GM12872 (cell line): ENCODE data around the gene ZBTB7A.

Source experiments
- TF ChIP-seq, protein P1 (sequence below): IDR thresholded peaks from 3 replicates; pipeline ENCODE4 v1.5.1; 2011; ENCODE audit warnings: low read depth, mild to moderate bottlenecking, low read length, moderate library complexity; ENCODE audit not compliant: insufficient read depth

ZBTB7A gene

DNA sequence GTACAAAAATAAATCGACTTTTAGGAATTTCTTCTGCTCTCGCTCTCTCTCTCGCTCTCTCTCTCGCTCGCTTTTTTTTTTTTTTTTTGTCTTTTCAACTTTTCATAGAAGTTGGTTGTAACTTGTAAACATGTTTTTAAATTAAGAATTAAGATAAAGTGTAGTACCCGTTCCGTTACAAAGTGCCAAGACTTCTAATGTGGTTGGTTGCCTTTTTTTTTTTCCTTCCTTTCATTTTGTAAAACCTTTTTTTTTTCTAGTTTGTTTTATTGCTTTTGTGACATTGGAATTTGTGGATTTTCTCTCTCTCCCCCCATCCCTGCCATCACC lies 20.4 kb downstream of the ZBTB7A start:
- TF ChIP-seq, protein P1, sequence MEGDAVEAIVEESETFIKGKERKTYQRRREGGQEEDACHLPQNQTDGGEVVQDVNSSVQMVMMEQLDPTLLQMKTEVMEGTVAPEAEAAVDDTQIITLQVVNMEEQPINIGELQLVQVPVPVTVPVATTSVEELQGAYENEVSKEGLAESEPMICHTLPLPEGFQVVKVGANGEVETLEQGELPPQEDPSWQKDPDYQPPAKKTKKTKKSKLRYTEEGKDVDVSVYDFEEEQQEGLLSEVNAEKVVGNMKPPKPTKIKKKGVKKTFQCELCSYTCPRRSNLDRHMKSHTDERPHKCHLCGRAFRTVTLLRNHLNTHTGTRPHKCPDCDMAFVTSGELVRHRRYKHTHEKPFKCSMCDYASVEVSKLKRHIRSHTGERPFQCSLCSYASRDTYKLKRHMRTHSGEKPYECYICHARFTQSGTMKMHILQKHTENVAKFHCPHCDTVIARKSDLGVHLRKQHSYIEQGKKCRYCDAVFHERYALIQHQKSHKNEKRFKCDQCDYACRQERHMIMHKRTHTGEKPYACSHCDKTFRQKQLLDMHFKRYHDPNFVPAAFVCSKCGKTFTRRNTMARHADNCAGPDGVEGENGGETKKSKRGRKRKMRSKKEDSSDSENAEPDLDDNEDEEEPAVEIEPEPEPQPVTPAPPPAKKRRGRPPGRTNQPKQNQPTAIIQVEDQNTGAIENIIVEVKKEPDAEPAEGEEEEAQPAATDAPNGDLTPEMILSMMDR, result no peak

DNA sequence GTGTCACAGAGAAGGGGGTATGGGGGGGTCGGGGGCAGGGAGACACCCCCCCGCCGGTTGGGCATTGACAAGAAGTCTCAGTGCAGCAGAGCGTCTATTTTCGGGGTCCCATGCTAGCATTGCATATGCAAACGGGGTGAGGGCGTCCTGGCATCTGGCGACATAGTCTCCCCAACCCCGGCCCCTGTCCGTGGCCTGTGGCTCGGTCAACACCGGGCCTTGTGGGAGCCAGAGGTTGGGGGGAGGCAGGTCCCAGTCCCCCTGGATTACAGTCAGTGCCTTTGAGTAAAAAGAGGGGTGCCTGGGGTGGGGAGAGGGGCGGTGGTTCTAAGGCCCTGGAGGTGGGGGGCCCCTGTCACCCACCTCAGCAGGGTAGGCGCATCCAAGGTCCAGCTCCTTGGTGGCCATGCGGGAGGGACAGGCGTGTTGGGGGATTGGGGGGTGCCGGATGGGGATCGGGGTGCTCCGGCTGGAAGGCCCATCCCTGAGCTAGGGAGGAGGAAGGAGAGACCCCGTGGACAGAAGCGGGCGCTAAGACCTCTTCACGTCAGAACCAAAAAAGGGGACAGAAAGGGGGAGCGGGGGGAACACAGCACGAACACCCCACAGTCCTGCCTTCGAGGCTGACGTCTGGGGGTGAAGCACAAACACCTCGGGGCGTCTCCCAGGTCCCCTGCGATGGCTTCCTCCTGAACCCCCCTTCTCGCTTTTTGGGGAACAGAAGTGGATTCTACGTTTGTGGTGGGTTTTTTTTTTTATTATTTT lies 20.9 kb downstream of the ZBTB7A start:
- TF ChIP-seq, protein P1, result no peak

DNA sequence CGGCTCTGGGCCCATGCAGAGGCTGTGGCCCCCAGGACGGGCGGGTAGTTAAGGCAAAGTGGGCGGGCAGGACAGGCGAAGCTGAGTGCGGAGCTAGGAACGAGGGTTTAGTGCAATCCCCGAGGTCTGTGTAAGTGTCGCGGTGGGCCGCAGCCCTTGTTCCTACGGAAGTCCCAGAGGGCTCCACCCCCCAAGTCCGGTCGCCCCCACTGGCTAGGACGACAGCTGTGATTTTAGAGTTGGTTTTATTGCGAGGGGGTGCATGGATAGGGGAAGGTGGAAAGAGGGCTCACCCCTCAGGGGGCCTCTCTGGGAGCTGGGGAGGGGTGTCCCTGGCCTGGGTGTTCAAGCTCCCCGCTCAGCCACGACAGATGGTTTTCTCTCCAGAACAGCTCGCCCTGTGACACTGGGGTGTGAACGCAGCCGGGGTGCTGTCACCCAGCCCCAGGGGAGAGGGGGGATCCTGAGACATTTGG lies 21.7 kb downstream of the ZBTB7A start:
- TF ChIP-seq, protein P1, result no peak

DNA sequence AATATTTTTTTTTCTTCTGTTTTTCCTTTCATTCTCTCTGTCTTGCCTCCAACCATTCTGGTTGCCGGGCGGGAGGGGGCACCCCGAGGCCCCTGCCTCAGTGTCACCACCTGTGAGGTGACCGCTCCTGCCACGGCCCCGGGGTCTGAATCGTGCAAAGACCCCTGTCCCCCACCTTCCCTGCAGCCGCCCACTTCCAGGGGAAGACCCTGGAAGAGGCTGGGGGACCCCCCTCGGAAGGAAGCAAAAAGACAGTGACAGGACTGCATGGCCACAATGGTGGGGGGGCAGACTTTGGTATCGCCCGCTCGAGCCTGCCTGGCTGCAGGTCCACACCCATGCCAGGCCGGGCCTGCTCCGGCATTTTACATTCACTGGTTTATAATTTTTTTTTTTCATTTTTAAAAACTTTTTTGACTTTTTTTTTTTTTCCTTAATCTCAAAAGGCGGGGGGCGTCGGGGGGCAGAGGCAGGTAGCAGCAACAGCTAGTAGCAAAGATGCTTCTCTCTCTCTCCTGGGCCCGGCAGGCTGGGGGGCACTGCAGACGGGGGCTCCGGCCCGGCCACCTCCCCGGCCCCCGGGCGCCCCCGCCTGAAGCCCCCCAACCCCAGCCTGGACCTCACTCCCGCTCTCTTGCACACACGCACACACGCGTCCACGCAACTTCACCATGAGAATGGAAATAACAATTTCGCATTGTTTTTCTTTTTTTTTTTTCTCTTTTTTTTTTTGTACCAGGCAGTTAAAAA lies 22.6 kb downstream of the ZBTB7A start:
- TF ChIP-seq, protein P1, result no peak

DNA sequence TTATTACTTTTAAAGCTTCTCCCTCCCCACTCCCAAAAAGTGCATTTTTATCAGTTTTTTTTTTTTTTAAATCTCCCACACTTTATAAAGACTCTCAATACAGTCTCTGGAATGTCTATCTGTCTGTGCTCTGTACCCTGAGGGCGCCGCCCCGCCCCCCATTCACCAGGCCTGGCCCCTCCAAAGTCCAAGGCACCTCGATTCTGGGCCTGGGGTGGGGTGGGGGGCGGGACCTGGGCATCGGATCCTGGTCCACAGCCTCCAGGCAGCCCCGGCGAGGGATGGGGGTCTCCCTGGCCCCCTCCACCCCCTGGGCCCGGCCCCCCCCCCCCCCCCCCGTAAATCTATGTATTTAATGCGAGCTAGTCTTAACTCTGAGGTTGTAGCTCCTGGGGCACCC lies 23.3 kb downstream of the ZBTB7A start:
- TF ChIP-seq, protein P1, result no peak

DNA sequence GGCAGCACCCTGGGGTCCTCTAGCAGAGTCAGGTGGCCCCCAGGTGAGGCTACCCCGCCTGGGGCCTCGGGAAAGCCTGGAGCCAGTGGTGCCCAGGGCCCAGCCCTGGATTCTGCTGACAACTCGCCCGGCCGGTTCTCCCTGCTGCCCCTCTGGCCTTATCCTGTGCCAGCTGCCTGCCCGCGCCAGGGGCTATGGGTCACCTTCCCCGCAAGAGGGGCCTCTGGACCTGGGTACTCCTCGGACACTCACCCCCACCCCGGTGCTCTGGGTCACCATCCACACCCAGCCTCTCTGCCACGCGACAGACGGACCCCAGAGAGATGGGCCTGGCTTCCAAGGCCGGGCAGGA lies 24.0 kb downstream of the ZBTB7A start:
- TF ChIP-seq, protein P1, result no peak

DNA sequence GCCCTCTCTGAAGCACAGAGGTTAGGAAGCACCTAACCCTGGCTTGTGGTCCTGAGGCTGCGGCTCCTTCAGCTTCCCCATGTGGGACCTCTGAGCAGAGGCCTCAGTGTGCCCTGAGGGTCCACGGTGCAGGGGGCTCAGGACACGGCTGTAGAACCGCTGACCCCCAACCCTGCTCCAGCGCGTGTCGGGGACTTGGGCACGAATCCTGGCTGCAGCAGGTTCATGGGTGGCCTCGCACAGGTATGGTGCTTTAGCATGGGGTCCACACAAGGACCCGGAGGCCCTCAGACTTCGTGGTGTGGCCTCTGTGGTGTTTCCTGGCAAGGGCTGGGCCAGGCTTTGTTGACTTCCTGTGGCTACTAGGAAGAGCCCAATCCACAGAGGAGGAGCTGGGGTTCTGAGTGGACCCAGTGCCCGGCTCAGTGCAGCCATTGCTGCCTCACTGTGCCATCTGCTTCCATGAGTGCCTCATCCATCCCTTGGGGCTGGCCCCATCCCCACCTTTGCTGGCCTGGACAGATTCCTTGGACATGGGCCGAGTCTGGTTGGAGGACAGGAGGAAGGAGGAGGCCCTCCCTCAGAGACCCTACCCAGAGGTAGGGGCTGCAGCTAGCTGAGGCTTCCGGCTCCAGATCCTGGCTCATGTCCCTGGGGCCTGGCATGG lies 24.5 kb downstream of the ZBTB7A start:
- TF ChIP-seq, protein P1, result no peak
